GM23248 (cell line): ENCODE data around the gene ZNF483.

Source experiments
- EZH2 ChIP-seq: fragments of 200-600 bp; sonication (generic); IDR thresholded peaks from 2 replicates; pipeline ENCODE4 v1.6.1; 2018; ENCODE audit warnings: antibody characterized with exemption, mild to moderate bottlenecking; ENCODE audit not compliant: insufficient read depth, poor library complexity, severe bottlenecking
- EZH2phosphoT487 ChIP-seq: fragments of 200-600 bp; sonication (generic); IDR thresholded peaks from 2 replicates; pipeline ENCODE4 v1.6.1; 2018; ENCODE audit warnings: antibody characterized with exemption, moderate library complexity, mild to moderate bottlenecking, low read depth; ENCODE audit not compliant: insufficient read depth

GRCh38 chr9:111582888-111583287 lies 57.9 kb downstream of the ZNF483 start:
- TF ChIP-seq EZH2 = no peak
- TF ChIP-seq EZH2phosphoT487 = no peak
